A549 (cell line): Measurements from ENCODE around the gene VIL1. TPM values are rescaled to one million over a fixed set of nuclear protein-coding genes. Genes with fewer than 3 reads are reported as not detected.

ENCODE experiments used
- ATAC-seq, 2 experiments: fragments of 200-7000 bp in 1 of 2; fragments of >200 bp in 1 of 2; cut with Nextera tagmentation in 1 of 2; cut with Tn5 transposase in 1 of 2; 3 replicates each; pipeline versions ENCODE4 v1.8.0 to v1.9.1; 2018 to 2020; ENCODE audit warnings: mild to moderate bottlenecking in 1 of 2, moderate library complexity in 1 of 2
- CTCF ChIA-PET: fragments of 300-600 bp; sonication (Branson Sonifier 250); formaldehyde crosslinking; extraction: SDS; loops from one replicate; lab custom pipeline; 2021; ENCODE audit warnings: antibody characterized with exemption, inconsistent platforms; lab: Yijun Ruan, JAX
- POLR2A ChIA-PET: fragments of 350-600 bp; formaldehyde crosslinking; extraction: SDS; loops from one replicate; lab custom pipeline; 2021; ENCODE audit warnings: antibody characterized with exemption, inconsistent platforms; lab: Yijun Ruan, JAX
- DNase-seq, 2 experiments: peaks; one replicate each; pipeline versions ENCODE4 v3.0.0 to v3.0.0-alpha.2; 2011 to 2016; ENCODE audit warnings: low read depth in 1 of 2, low spot score in 1 of 2
- FAIRE-seq: peaks from 2 replicates; lab custom pipeline; 2011; peaks lifted over from hg19 to GRCh38; lab: Jason Lieb, UNC
- H3K27ac ChIP-seq, 2 experiments: fragments of >200 bp; sonication (Bioruptor Twin); formaldehyde crosslinking; 3 replicates each; pipeline ENCODE4 v1.5.1; 2016 to 2017
- H3K4me1 ChIP-seq: fragments of >200 bp; sonication (Bioruptor Twin); formaldehyde crosslinking; 3 replicates; pipeline ENCODE4 v1.6.1; 2016
- H3K4me2 ChIP-seq: fragments of >200 bp; sonication (Bioruptor Twin); formaldehyde crosslinking; 3 replicates; pipeline ENCODE4 v1.6.1; 2016
- H3K4me3 ChIP-seq: fragments of >200 bp; sonication (Bioruptor Twin); formaldehyde crosslinking; 3 replicates; pipeline ENCODE4 v1.5.1; 2016
- H3K9me3 ChIP-seq: fragments of >200 bp; sonication (Bioruptor Twin); formaldehyde crosslinking; 3 replicates; pipeline ENCODE4 v1.6.1; 2016
- EP300 ChIP-seq, 2 experiments: fragments of >200 bp; sonication (Bioruptor Twin); formaldehyde crosslinking; IDR thresholded peaks; 2 replicates in 1 of 2; 3 replicates in 1 of 2; pipeline ENCODE4 v1.6.1; 2016 to 2017
- FOSB ChIP-seq: fragments of 250-450 bp; sonication (Bioruptor Pico); IDR thresholded peaks from 2 replicates; pipeline ENCODE4 v1.5.0; 2020; ENCODE audit warnings: mild to moderate bottlenecking, moderate library complexity
- HOXB5 ChIP-seq: fragments of 250-450 bp; sonication (Bioruptor Pico); IDR thresholded peaks from 2 replicates; pipeline ENCODE4 v1.5.0; 2020; ENCODE audit warnings: mild to moderate bottlenecking, moderate library complexity
- JUN ChIP-seq, 2 experiments: fragments of >200 bp; sonication (Bioruptor Twin); formaldehyde crosslinking; IDR thresholded peaks; 2 replicates in 1 of 2; 3 replicates in 1 of 2; pipeline ENCODE4 v1.6.1; 2016 to 2017
- KDM5A ChIP-seq: fragments of 200-600 bp; sonication (generic); IDR thresholded peaks from 2 replicates; pipeline ENCODE4 v1.6.1; 2016; ENCODE audit warnings: antibody characterized with exemption, mild to moderate bottlenecking
- MAZ ChIP-seq: fragments of 150-350 bp; IDR thresholded peaks from 2 replicates; pipeline ENCODE4 v1.6.1; 2014; ENCODE audit warnings: antibody characterized with exemption, low read depth, low read length, borderline replicate concordance
- NFE2L2 ChIP-seq: fragments of 150-350 bp; conservative IDR thresholded peaks from 2 replicates; pipeline ENCODE4 v1.6.1; 2014; ENCODE audit warnings: low read length
- NPAS2 ChIP-seq: fragments of 250-450 bp; sonication (Bioruptor Pico); IDR thresholded peaks from 2 replicates; pipeline ENCODE4 v1.8.0; 2022; ENCODE audit warnings: mild to moderate bottlenecking, moderate library complexity, borderline replicate concordance
- POLR2A ChIP-seq: IDR thresholded peaks from 2 replicates; pipeline ENCODE4 v1.6.1; 2012; ENCODE audit warnings: mild to moderate bottlenecking, low read length
- RAD21 ChIP-seq, 2 experiments: fragments of >200 bp in 1 of 2; sonication (Bioruptor Twin) in 1 of 2; formaldehyde crosslinking in 1 of 2; IDR thresholded peaks in 1 of 2; conservative IDR thresholded peaks in 1 of 2; 2 replicates in 1 of 2; 3 replicates in 1 of 2; pipeline ENCODE4 v1.6.1; 2012 to 2018; ENCODE audit warnings: inconsistent platforms in 1 of 2
- REST ChIP-seq: fragments of 200-600 bp; sonication (generic); IDR thresholded peaks from 2 replicates; pipeline ENCODE4 v1.6.1; 2016; ENCODE audit warnings: antibody characterized with exemption, mild to moderate bottlenecking, moderate library complexity
- RNF2 ChIP-seq: fragments of 200-600 bp; sonication (generic); IDR thresholded peaks from 2 replicates; pipeline ENCODE4 v1.6.1; 2016; ENCODE audit warnings: low read depth, mild to moderate bottlenecking, antibody characterized with exemption, moderate library complexity, borderline replicate concordance
- TFCP2L1 ChIP-seq: fragments of 250-450 bp; sonication (Bioruptor Pico); IDR thresholded peaks from 2 replicates; pipeline ENCODE4 v1.5.0; 2021; ENCODE audit warnings: mild to moderate bottlenecking
- TP53 ChIP-seq: fragments of 250-450 bp; sonication (Bioruptor Pico); IDR thresholded peaks from 2 replicates; pipeline ENCODE4 v1.5.0; 2021; ENCODE audit warnings: mild to moderate bottlenecking, moderate library complexity
- USF2 ChIP-seq: fragments of 450-650 bp; IDR thresholded peaks from 2 replicates; pipeline ENCODE4 v1.6.1; 2014; ENCODE audit warnings: antibody characterized with exemption
- WGBS: methylation state at CpG from one replicate; pipeline ENCODE4 v1.1.6; 2017; ENCODE audit errors: missing lambda C conversion rate; 5-methylcytosine and 5-hydroxymethylcytosine counted together
- polyA plus RNA-seq, 4 experiments: library from polyadenylated mRNA; depleted of rRNA in 3 of 4; stranded (reverse); fragments of >200 nt; fragmentation: RNase III in 1 of 4; extraction: RNeasy Plus Mini Kit Qiagen cat#74134 plus additional on column Dnase treatment in 1 of 4; gene quantifications; 2 replicates in 3 of 4; 3 replicates in 1 of 4; pipeline ENCODE4 v1.2.3, GENCODE V29; 2011 to 2017
- TF ChIP-seq, protein P1 (sequence below): IDR thresholded peaks from 2 replicates; pipeline ENCODE4 v1.6.1; 2012; ENCODE audit warnings: low read depth, borderline replicate concordance
- TF ChIP-seq, protein P2 (sequence below): IDR thresholded peaks from 2 replicates; pipeline ENCODE4 v1.6.1; 2012

Gene VIL1
- polyA plus RNA-seq, 2 of the 4 experiments (the other 2 are of a cell fraction), result 1.9 to 2.3 TPM

DNA sequence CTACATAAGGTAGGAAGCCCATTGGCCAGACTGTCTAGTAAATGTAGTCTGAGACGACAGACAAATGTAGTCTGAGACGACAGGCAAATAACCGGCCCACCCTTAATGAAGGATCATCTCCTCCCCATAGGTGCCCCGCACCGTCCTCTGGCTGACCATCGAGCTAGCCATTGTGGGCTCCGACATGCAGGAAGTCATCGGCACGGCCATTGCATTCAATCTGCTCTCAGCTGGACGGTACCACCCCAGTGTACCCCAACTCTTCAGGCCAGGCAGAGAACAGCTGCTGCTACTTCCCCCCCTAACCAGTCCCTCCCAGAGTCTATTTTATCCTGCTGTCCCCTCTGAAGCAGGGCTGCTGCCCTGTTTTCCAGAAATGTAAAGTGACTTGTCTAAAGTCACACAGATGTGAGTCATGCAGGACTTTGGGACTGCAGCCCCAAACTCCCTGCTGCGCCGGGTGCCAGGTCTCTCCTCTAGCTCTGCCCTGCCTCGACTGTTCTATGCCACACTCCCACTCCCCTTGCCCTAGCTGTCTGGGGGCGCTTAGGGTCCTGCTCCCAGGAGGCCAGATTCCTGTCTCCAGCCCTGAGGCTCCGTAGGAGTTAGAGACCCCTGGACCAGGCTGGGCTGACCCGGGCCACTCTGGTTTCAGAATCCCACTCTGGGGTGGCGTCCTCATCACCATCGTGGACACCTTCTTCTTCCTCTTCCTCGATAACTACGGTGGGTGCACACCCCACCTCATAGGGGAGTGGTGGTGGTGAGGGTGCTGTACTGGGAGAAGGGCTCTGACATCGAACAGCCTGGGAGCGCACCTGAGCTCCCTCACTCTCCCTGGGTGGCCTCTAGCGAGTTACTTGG, 32.2 kb upstream of the VIL1 start:
- WGBS, result 77% methylated on average over 23 of the region's 23 CpGs
- Histone ChIP-seq H3K9me3 (no peaks in the 10 kb centered on the region), H3K4me1 (peaks cover 17% of the 10 kb centered on the region)
- TF ChIP-seq TP53 (CRISPR knock-in tag), result no peak
- TF ChIP-seq FOSB, result no peak
- no peak for TF ChIP-seq RNF2
- TF ChIP-seq REST, result peak; percentile 30; the same call in 1 of the 2 replicates
- TF ChIP-seq, all 56 proteins: peak for 1
- peak overlapping the region; percentile 48 for H3K4me3 ChIP-seq
- ChIA-PET POLR2A (interaction anchor here (0.8 to 1.0 kb wide), 2 partner anchors 9 to 63 kb away, joined by 3 to 4 read pairs; no protein-coding TSS in a partner anchor), CTCF (interaction anchor here (0.6 to 2.9 kb wide), 6 partner anchors 8 to 229 kb away, joined by 3 to 12 read pairs (median 6); partner anchors contain the start of gene CATIP)
- H3K4me2 ChIP-seq, result peak overlapping the region; percentile 90
- ATAC-seq, result peak; percentile 7 to 62; a peak in 2 of 6 replicates
- no peak for FAIRE-seq
- DNase-seq, result no peak
- peak overlapping the region; percentile 80 to 89 for H3K27ac ChIP-seq

DNA sequence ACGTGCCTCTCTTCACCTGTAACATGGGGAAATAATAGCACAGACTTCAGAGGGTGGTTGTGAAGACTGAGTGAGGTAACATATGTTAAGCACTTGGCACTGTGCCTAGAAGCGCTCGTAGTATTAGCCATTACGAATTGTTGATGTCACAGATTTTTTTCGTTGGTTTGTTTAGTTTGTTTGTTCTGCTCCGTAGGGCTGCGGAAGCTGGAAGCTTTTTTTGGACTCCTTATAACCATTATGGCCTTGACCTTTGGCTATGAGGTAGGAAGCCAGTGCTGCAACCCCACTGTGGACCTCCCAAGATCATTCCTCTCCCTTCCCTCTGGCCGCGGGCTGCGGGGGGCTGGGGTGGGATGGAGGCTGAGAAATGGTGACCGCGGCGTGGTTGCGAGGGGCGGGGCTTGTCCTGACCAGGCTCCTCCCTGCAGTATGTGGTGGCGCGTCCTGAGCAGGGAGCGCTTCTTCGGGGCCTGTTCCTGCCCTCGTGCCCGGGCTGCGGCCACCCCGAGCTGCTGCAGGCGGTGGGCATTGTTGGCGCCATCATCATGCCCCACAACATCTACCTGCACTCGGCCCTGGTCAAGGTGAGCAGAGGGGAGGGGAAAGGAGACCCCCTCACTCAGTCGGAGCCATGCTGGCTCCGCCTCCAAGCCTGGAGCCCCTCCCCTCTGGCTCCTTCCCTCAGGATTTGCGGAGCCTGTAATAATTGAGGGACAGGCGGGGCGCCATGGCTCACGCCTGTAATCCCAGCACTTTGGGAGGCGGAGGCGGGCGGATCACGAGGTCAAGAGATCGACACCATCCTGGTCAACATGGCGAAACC, 31.3 kb upstream of the VIL1 start:
- FAIRE-seq, result no peak
- peak; percentile 74 to 82 for DNase-seq
- peak overlapping the region; percentile 90 for H3K4me2 ChIP-seq
- peaks cover 17% of the 10 kb centered on the region for H3K4me1 ChIP-seq
- H3K4me3 ChIP-seq, result peak overlapping the region; percentile 48
- peak overlapping the region; percentile 80 to 89 for H3K27ac ChIP-seq
- ChIA-PET CTCF (interaction anchor here (0.6 to 2.9 kb wide), 5 partner anchors 9 to 230 kb away, joined by 3 to 12 read pairs (median 3); no protein-coding TSS in a partner anchor), POLR2A (interaction anchor here (0.8 to 1.0 kb wide), 2 partner anchors 8 to 64 kb away, joined by 3 to 4 read pairs; no protein-coding TSS in a partner anchor)
- ATAC-seq, result peak; percentile 95 to 96
- no peaks in the 10 kb centered on the region for H3K9me3 ChIP-seq
- TF ChIP-seq RAD21 (conservative IDR thresholded peaks at IDR 0.05 in 1 of 2, IDR thresholded peaks at IDR 0.05 in 1 of 2), result no peak
- no peak for TF ChIP-seq NPAS2
- no peak for TF ChIP-seq MAZ
- TF ChIP-seq, protein P1, sequence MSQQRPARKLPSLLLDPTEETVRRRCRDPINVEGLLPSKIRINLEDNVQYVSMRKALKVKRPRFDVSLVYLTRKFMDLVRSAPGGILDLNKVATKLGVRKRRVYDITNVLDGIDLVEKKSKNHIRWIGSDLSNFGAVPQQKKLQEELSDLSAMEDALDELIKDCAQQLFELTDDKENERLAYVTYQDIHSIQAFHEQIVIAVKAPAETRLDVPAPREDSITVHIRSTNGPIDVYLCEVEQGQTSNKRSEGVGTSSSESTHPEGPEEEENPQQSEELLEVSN, result peak; percentile 61; the same call in 1 of the 2 replicates
- no peak for TF ChIP-seq TFCP2L1 (CRISPR knock-in tag)
- peak; percentile 51 for TF ChIP-seq POLR2A
- no peak for TF ChIP-seq NFE2L2
- no peak for TF ChIP-seq KDM5A
- TF ChIP-seq USF2, result peak; percentile 20; the same call in 1 of the 2 replicates
- TF ChIP-seq EP300 (IDR thresholded peaks at IDR 0.05), result peak; percentile 24 to 71; a peak in 3 of 5 replicates
- no peak for TF ChIP-seq HOXB5 (CRISPR knock-in tag)
- TF ChIP-seq JUN (IDR thresholded peaks at IDR 0.05), result peak; percentile 58 to 63; a peak in 3 of 5 replicates
- TF ChIP-seq, protein P2, sequence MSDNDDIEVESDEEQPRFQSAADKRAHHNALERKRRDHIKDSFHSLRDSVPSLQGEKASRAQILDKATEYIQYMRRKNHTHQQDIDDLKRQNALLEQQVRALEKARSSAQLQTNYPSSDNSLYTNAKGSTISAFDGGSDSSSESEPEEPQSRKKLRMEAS, result peak; percentile 85
- WGBS, result 13% methylated on average over 37 of the region's 38 CpGs
